HepG2 (cell line): ENCODE measurements around the gene REP15. TPM values are rescaled to one million over a fixed set of nuclear protein-coding genes. Genes with fewer than 3 reads are reported as not detected.
"Not testable (repeated sequence)": the region's sequence is repeated elsewhere in the genome, so short reads cannot be mapped to it uniquely, and the experiment has no call there.

Source experiments
- ATAC-seq: fragments of 200-7000 bp; cut with Tn5 transposase; 3 replicates; pipeline ENCODE4 v1.9.1; 2020; ENCODE audit warnings: mild to moderate bottlenecking, moderate library complexity
- BruUV-seq: library from RNA; stranded (reverse); fragments of 400-500 nt; replicated peaks from 2 replicates; lab custom pipeline; 2021; lab: Mats Ljungman, UMichigan
- CTCF ChIA-PET: fragments of 300-600 bp; formaldehyde crosslinking; extraction: SDS; loops from one replicate; lab custom pipeline; 2021; ENCODE audit warnings: low total read pairs, inconsistent platforms, low intra/inter-chr PET ratio; lab: Yijun Ruan, JAX
- POLR2A ChIA-PET: fragments of 350-600 bp; sonication (Branson Sonifier 250); formaldehyde crosslinking; loops from one replicate; lab custom pipeline; 2020; ENCODE audit warnings: antibody characterized with exemption, inconsistent platforms; lab: Yijun Ruan, JAX
- DNase-seq: peaks from one replicate; pipeline ENCODE4 v3.0.0-alpha.2; 2015; ENCODE audit warnings: low spot score
- FAIRE-seq: peaks from 3 replicates; lab custom pipeline; 2011; peaks lifted over from hg19 to GRCh38; lab: Jason Lieb, UNC
- H2AFZ ChIP-seq: one replicate; pipeline ENCODE4 v1.6.1; 2011; ENCODE audit warnings: low read length, inconsistent platforms
- H3K27ac ChIP-seq: fragments of 300-600 bp; 3 replicates; pipeline ENCODE4 v1.8.0; 2011; ENCODE audit warnings: mixed run types, mild to moderate bottlenecking, mixed read lengths, low read length, inconsistent platforms; ENCODE audit not compliant: insufficient read depth; ENCODE audit errors: extremely low read length
- H3K27me3 ChIP-seq, 2 experiments: fragments of 200-600 bp in 1 of 2; 2 replicates in 1 of 2; 3 replicates in 1 of 2; pipeline versions ENCODE4 v1.6.0 to v1.8.0; 2011; ENCODE audit warnings: low read length in 2 of 2, mild to moderate bottlenecking in 2 of 2, moderate library complexity in 2 of 2, inconsistent platforms in 1 of 2; ENCODE audit not compliant: insufficient read depth in 2 of 2, control insufficient read depth in 1 of 2
- H3K36me3 ChIP-seq, 2 experiments: fragments of 200-600 bp in 1 of 2; replicated peaks in 1 of 2; 2 replicates in 1 of 2; 3 replicates in 1 of 2; pipeline versions ENCODE4 v1.5.1 to v1.8.0; 2011; ENCODE audit warnings: low read length in 2 of 2, inconsistent platforms in 1 of 2; ENCODE audit not compliant: insufficient read depth in 2 of 2, control insufficient read depth in 1 of 2
- H3K4me1 ChIP-seq: 2 replicates; pipeline ENCODE4 v1.5.1; 2012; ENCODE audit warnings: low read length, inconsistent platforms; ENCODE audit not compliant: insufficient read depth
- H3K4me2 ChIP-seq: 2 replicates; pipeline ENCODE4 v1.6.0; 2011; ENCODE audit warnings: low read depth, low read length, inconsistent platforms
- H3K4me3 ChIP-seq, 3 experiments: fragments of 200-600 bp in 1 of 3; sonication (generic), shearing (Covaris generic) in 1 of 3; replicated peaks in 1 of 3; 2 replicates each; pipeline ENCODE4 v1.5.1; 2011 to 2016; ENCODE audit warnings: low read length in 3 of 3, inconsistent platforms in 2 of 3, low read depth in 2 of 3, mild to moderate bottlenecking in 2 of 3, control low read depth in 1 of 3, mixed read lengths in 1 of 3; ENCODE audit not compliant: insufficient read depth in 1 of 3
- H3K79me2 ChIP-seq: one replicate; pipeline ENCODE4 v1.6.1; 2011; ENCODE audit warnings: low read length, inconsistent platforms; ENCODE audit not compliant: insufficient read depth
- H3K9ac ChIP-seq: 2 replicates; pipeline ENCODE4 v1.6.0; 2011; ENCODE audit warnings: mild to moderate bottlenecking, low read depth, low read length, inconsistent platforms; ENCODE audit not compliant: insufficient read depth
- H3K9me3 ChIP-seq: 2 replicates; pipeline ENCODE4 v1.5.1; 2012; ENCODE audit warnings: mild to moderate bottlenecking, low read length
- H4K20me1 ChIP-seq: 2 replicates; pipeline ENCODE4 v1.6.0; 2011; ENCODE audit warnings: inconsistent platforms, mild to moderate bottlenecking, low read length, moderate library complexity; ENCODE audit not compliant: insufficient read depth
- ARNT2 ChIP-seq: sonication (generic); formaldehyde crosslinking; IDR thresholded peaks from 2 replicates; pipeline ENCODE4 v1.8.0; 2022; ENCODE audit warnings: mild to moderate bottlenecking, low read depth, missing genetic modification reagents, moderate library complexity
- GABPB1 ChIP-seq: IDR thresholded peaks from 2 replicates; pipeline ENCODE4 v1.6.1; 2016; ENCODE audit warnings: mild to moderate bottlenecking, missing genetic modification reagents, moderate library complexity, missing compliant biosample characterization
- SMYD3 ChIP-seq: sonication (generic); formaldehyde crosslinking; IDR thresholded peaks from 2 replicates; pipeline ENCODE4 v1.8.1; 2023; ENCODE audit warnings: mild to moderate bottlenecking, missing genetic modification reagents
- WIZ ChIP-seq: sonication (generic); formaldehyde crosslinking; IDR thresholded peaks from 2 replicates; pipeline ENCODE4 v1.5.1; 2020; ENCODE audit warnings: mild to moderate bottlenecking, missing genetic modification reagents
- ZBTB21 ChIP-seq: sonication (generic); formaldehyde crosslinking; IDR thresholded peaks from 2 replicates; pipeline ENCODE4 v1.4.0; 2020; ENCODE audit warnings: missing genetic modification reagents
- ZNF225 ChIP-seq: sonication (generic); formaldehyde crosslinking; IDR thresholded peaks from 2 replicates; pipeline ENCODE4 v1.4.0; 2020; ENCODE audit warnings: mild to moderate bottlenecking, missing genetic modification reagents
- WGBS: methylation state at CpG from one replicate; pipeline ENCODE4 v1.1.6; 2017; ENCODE audit warnings: low lambda C conversion rate; 5-methylcytosine and 5-hydroxymethylcytosine counted together
- in situ Hi-C: cut with HindIII; loops from 2 replicates; pipeline ENCODE4 v1.10.0; 2017; ENCODE audit warnings: low pct_unique_long_range_greater_than_20kb; ENCODE audit not compliant: extremely low pct_ligation_motif_present
- intact Hi-C: fragments of 100-400 bp; cut with micrococcal nuclease; formaldehyde crosslinking; loops from one replicate; pipeline ENCODE4 v1.10.0; 2022; ENCODE audit not compliant: unreplicated experiment
- polyA plus RNA-seq, 8 experiments: library from polyadenylated mRNA; depleted of rRNA in 3 of 8; stranded (reverse) in 7 of 8; unstranded in 1 of 8; fragments of >200 nt; fragmentation: Illumina TruSeq in 4 of 8; extraction: Trizol in 4 of 8; gene quantifications; 2 replicates each; pipeline versions ENCODE4 v1.2.1 to v1.2.3, GENCODE V29; 2011 to 2016; ENCODE audit warnings: low read depth in 4 of 8, missing spikeins in 1 of 8, mixed read lengths in 1 of 8; ENCODE audit not compliant: insufficient read depth in 1 of 8
- total RNA-seq, 5 experiments: library from RNA; depleted of rRNA; stranded (reverse); fragments of >200 nt; fragmentation: Illumina TruSeq; extraction: Trizol; gene quantifications; 2 replicates each; pipeline ENCODE4 v1.2.3, GENCODE V29; 2016; ENCODE audit warnings: low read depth in 1 of 5

The REP15 gene
- total and polyA plus RNA-seq, 2 of the 13 experiments (the other 11 are each of a cell fraction or from before 2014, with no cell fraction given), result 0.12 to 0.64 TPM

DNA sequence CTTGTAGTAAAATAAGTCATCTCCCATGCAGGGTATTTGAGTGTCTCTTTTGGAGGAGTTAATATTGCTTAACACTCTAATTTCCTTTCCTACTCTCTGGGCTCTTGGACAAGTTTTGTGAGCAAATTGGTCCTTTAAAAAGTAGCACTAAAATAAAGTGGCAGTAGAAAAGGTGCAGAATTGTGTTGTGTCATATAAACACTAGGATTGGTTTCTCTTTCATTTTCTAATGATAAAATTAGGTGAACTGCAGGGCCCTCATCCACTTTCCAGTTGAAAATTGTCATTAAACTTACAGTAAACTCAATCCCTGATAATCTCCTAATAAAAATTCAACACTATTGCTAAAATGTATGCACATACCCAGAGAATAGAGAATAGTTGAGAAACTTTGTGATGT lies 42.6 kb upstream of the REP15 start:
- ATAC-seq (no peak), DNase-seq (no peak), FAIRE-seq (no peak)
- H3K4me2 ChIP-seq, result no peak overlapping the region
- H3K36me3 ChIP-seq, result 0 out of 5 replicates have a peak, but pooled peaks cover 0 to 3% of the 10 kb centered on the region in 2 experiments
- H3K4me1 ChIP-seq, result no peaks in the 10 kb centered on the region
- in situ Hi-C loops (loop anchor here (5.0 kb wide), 1 partner anchor 221 kb away; no protein-coding TSS in a partner anchor), intact Hi-C loops (no loop called here)
- CTCF ChIA-PET, result no interaction called here
- H3K27ac ChIP-seq, result no peak overlapping the region
- H3K4me3 ChIP-seq, result no peak overlapping the region
- no peaks in the 10 kb centered on the region for H3K27me3 ChIP-seq
- H3K9ac ChIP-seq, result no peak overlapping the region
- H4K20me1 ChIP-seq, result no peaks in the 10 kb centered on the region
- no peaks in the 10 kb centered on the region for H3K79me2 ChIP-seq
- no TSS peak for BruUV-seq
- no peak for TF ChIP-seq ZNF225 (CRISPR knock-in tag)
- TF ChIP-seq ZBTB21, result no peak
- no peak for TF ChIP-seq WIZ
- TF ChIP-seq ARNT2, result no peak
- no peak for TF ChIP-seq GABPB1
- TF ChIP-seq SMYD3 (CRISPR knock-in tag), result no peak
- no peak overlapping the region for H2AFZ ChIP-seq
- H3K9me3 ChIP-seq, result no peaks in the 10 kb centered on the region
- POLR2A ChIA-PET, result no interaction called here

DNA sequence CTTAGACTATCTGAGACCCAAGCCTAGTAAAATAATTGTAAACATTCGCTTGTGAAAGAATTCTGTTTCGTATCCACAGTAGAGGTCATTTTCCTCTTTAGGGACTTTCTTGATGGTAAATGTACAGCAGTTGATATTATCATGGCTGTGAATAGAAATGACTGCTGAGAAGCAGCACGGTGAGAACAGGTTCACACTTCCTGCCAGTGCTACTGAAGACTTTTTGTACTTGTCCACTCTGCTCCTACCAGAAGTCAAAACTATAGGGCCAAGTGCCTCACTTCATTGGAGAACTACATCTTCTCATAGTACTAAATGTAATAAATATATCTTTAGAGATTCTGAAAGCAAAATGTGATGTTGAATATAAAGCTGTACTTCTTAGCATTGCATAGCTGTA lies 40.8 kb upstream of the REP15 start:
- BruUV-seq, intact Hi-C loops, H3K27ac ChIP-seq, H3K79me2 ChIP-seq, H3K36me3 ChIP-seq, CTCF ChIA-PET, H3K9ac ChIP-seq, H3K4me1 ChIP-seq, H3K27me3 ChIP-seq, H4K20me1 ChIP-seq, in situ Hi-C loops, H3K4me2 ChIP-seq, H3K9me3 ChIP-seq, H3K4me3 ChIP-seq, H2AFZ ChIP-seq, POLR2A ChIA-PET, ATAC-seq, FAIRE-seq, DNase-seq: not testable (repeated sequence)
- 89% methylated on average over 3 of the region's 3 CpGs for WGBS
